HG03432 (cell line): ENCODE data around the gene FBXO33.
A peak's percentile ranks its signal among the peaks of the same experiment; 100 is the strongest.
"Not testable (repeated sequence)": the region's sequence is repeated elsewhere in the genome, so short reads cannot be mapped to it uniquely, and the experiment has no call there.

Source experiments
- ATAC-seq: cut with Tn5 transposase; IDR thresholded peaks from one replicate; pipeline ENCODE4 v1.9.1; 2021; ENCODE audit warnings: mild to moderate bottlenecking, moderate library complexity; ENCODE audit not compliant: unreplicated experiment

Gene FBXO33

GRCh38 chr14:39374851-39375250 lies 57.4 kb downstream of the FBXO33 start:
- ATAC-seq: no peak

- no peak for ATAC-seq
Observed at GRCh38 chr14:39372656-39373055, 59.6 kb downstream of the FBXO33 start.

GRCh38 chr14:39370415-39370814 lies 61.8 kb downstream of the FBXO33 start:
- no peak for ATAC-seq

GRCh38 chr14:39369029-39369428 lies 63.2 kb downstream of the FBXO33 start:
- no peak for ATAC-seq

- ATAC-seq: peak; percentile 48
Observed at GRCh38 chr14:39368261-39368959, 63.8 kb downstream of the FBXO33 start.

- no peak for ATAC-seq
Observed at GRCh38 chr14:39367387-39367751, 64.9 kb downstream of the FBXO33 start.

- no peak for ATAC-seq
Observed at GRCh38 chr14:39366460-39367386, 65.5 kb downstream of the FBXO33 start.

GRCh38 chr14:39365354-39365753 lies 66.9 kb downstream of the FBXO33 start:
- ATAC-seq: no peak

- no peak for ATAC-seq
Observed at GRCh38 chr14:39364509-39364908, 67.7 kb downstream of the FBXO33 start.

GRCh38 chr14:39361556-39361955 lies 70.7 kb downstream of the FBXO33 start:
- not testable (repeated sequence) for ATAC-seq

- ATAC-seq: no peak
Observed at GRCh38 chr14:39360316-39360715, 71.9 kb downstream of the FBXO33 start.

- not testable (repeated sequence) for ATAC-seq
Observed at GRCh38 chr14:39359069-39359468, 73.2 kb downstream of the FBXO33 start.

GRCh38 chr14:39351708-39352107 lies 80.5 kb downstream of the FBXO33 start:
- no peak for ATAC-seq

GRCh38 chr14:39350866-39351265 lies 81.4 kb downstream of the FBXO33 start:
- no peak for ATAC-seq
